ENCODE measurements around the gene DIABLO.
"Not testable (repeated sequence)": the region's sequence is repeated elsewhere in the genome, so short reads cannot be mapped to it uniquely, and the experiment has no call there.

Gene DIABLO

GRCh38 chr12:122225683-122226365 is at the start of gene DIABLO:
TSS of gene DIABLO (minus strand) at chr12:122226052. CDS start at chr12:122226014, 38 bp downstream.
- DNase-seq = peak; percentile 100

GRCh38 chr12:122275459-122275858 is 49.6 kb upstream of the DIABLO start:
- no peak for DNase-seq

- DNase-seq = peak; percentile 91
Measured at GRCh38 chr12:122266230-122266901, 40.5 kb upstream of the DIABLO start, which contains the start of gene VPS33A. TSS of gene VPS33A (minus strand) at chr12:122266494. CDS start at chr12:122266408, 86 bp downstream.

GRCh38 chr12:122265886-122266229 is 40.0 kb upstream of the DIABLO start:
- DNase-seq = peak; percentile 64

GRCh38 chr12:122265476-122265875 is 39.6 kb upstream of the DIABLO start:
- DNase-seq = no peak

- DNase-seq = not testable (repeated sequence)
Measured at GRCh38 chr12:122260735-122261134, 34.9 kb upstream of the DIABLO start.

GRCh38 chr12:122258939-122259338 is 33.1 kb upstream of the DIABLO start:
- not testable (repeated sequence) for DNase-seq

GRCh38 chr12:122258462-122258861 is 32.6 kb upstream of the DIABLO start:
- not testable (repeated sequence) for DNase-seq

GRCh38 chr12:122250536-122250935 is 24.7 kb upstream of the DIABLO start:
- DNase-seq = no peak

- DNase-seq = no peak
Measured at GRCh38 chr12:122250047-122250446, 24.2 kb upstream of the DIABLO start.

GRCh38 chr12:122245553-122245952 is 19.7 kb upstream of the DIABLO start:
- DNase-seq = no peak

GRCh38 chr12:122244565-122245371 is 18.9 kb upstream of the DIABLO start:
- DNase-seq = peak; percentile 30

GRCh38 chr12:122243965-122244364 is 18.1 kb upstream of the DIABLO start:
- peak; percentile 24 for DNase-seq

GRCh38 chr12:122238861-122239260 is 13.0 kb upstream of the DIABLO start:
- DNase-seq = no peak

GRCh38 chr12:122235741-122236140 is 9.9 kb upstream of the DIABLO start:
- DNase-seq = no peak

- DNase-seq = no peak
Measured at GRCh38 chr12:122232691-122233090, 6.8 kb upstream of the DIABLO start.

- DNase-seq = no peak
Measured at GRCh38 chr12:122230798-122231197, 4.9 kb upstream of the DIABLO start.

- DNase-seq = no peak
Measured at GRCh38 chr12:122228092-122228491, 2.2 kb upstream of the DIABLO start.

- peak; percentile 40 for DNase-seq
Measured at GRCh38 chr12:122227341-122227740, 1.5 kb upstream of the DIABLO start.

- DNase-seq = no peak
Measured at GRCh38 chr12:122226366-122227125, 694 bp upstream of the DIABLO start.

- DNase-seq = no peak
Measured at GRCh38 chr12:122216445-122216844, 9.4 kb downstream of the DIABLO start.

- DNase-seq = no peak
Measured at GRCh38 chr12:122215771-122216170, 10.1 kb downstream of the DIABLO start.

All from CD4-positive, alpha-beta T cell treated with Interleukin-6 for 4 hours (primary cell).